Activated CD8-positive, alpha-beta memory T cell treated with anti-CD3 and anti-CD28 coated beads, Interleukin-2, amount 50 U/mL, for 48 hours (primary cell): ENCODE data around the gene ANKAR.
"Not testable (repeated sequence)": the region's sequence is repeated elsewhere in the genome, so short reads cannot be mapped to it uniquely, and the experiment has no call there.

Experiments used
- DNase-seq: peaks from one replicate; pipeline ENCODE4 v3.0.0-alpha.2; 2020

Gene ANKAR, protein sequence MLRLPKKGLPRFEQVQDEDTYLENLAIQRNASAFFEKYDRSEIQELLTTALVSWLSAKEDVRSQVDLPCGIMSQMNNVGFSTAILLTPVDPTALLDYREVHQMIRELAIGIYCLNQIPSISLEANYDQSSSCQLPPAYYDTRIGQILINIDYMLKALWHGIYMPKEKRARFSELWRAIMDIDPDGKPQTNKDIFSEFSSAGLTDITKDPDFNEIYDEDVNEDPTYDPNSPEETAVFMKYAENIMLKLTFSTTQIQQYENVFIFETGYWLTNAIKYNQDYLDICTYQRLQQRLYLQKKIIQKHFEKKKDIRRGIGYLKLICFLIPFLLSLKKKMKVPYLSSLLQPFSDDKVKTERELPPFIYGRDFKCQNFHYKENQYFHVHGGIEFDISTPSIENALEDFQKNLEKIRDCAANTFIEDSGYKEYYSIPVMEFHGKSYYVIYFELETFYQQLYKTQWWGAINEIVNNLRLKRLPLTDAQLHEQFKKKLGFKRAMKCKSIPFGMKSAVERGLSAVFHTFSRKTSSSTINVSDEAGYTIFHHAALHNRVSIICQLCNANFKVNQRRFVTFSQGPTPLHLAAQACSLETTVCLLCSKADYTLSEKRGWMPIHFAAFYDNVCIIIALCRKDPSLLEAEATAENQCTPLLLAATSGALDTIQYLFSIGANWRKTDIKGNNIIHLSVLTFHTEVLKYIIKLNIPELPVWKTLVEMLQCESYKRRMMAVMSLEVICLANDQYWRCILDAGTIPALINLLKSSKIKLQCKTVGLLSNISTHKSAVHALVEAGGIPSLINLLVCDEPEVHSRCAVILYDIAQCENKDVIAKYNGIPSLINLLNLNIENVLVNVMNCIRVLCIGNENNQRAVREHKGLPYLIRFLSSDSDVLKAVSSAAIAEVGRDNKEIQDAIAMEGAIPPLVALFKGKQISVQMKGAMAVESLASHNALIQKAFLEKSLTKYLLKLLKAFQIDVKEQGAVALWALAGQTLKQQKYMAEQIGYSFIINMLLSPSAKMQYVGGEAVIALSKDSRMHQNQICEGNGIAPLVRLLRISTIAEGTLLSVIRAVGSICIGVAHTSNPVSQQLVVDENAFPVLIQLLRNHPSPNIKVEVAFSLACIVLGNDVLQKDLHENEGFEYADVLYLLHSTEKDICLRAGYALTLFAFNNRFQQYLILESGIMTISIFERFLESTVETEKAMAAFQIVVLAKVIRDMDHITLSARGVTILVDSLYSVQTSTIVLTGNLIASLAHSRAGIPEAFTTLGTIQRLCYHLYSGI (N-terminal part only)

DNA sequence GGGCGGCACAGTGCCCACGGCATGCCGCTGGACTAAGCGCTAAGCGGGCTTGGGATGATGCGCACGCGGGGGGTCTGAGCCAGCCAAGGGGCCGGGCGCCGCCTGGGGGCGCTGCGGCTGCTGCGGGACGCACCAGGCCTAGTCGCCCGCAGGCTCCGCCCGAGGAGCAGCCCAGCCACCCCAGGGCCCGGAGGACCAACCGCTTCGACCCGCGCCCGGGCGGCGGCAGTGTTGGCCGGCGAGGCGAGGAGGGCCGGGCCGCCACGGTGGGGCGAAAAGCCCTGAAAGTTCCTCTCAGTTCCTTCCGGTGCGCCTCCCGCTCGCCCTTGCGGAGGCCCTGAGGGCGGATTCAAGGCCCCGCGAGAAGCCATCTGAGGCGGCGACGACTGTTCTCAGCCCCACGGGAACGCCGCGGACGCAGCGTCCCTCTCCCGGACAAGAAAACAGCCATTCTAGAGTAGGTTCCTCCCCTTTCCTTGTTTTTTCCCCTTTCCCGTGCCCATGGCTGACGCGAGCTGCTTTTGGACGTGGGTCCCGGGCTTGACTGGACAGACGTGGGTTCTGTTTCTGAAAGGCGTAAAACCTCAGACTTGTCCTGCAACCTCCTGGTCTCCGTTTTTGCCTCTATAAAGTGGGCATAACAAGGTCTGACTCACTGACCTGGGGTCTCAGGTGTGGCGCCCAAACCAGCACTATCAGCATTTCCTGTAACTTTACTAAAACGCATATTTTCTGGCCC is at the start of gene ANKAR:
Gene ANKAR, plus strand, starts transcription at position 297 of the 739 bp plus-strand sequence. CDS start 1,821 bp downstream, outside the sequence.
- peak; percentile 89 for DNase-seq

DNA sequence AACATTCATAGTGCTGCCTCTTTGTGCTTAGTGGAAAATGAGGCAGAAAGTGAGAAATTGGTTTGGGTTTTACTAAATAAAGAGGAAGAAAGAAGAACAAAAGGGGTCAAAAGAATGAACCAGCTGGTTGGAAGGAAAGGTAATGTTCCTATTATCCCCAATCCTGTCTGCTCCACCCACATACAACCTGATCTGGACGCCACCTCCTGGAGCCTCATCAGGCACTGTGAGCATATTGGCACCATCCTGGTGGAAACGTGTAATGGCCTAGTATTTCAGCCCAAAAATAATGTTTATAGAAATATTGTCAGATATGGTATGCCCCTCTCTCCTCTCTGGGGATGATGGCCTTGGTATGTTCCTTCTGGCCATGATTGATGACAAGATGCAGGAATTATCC is 48.8 kb upstream of the ANKAR start:
- no peak for DNase-seq

DNA sequence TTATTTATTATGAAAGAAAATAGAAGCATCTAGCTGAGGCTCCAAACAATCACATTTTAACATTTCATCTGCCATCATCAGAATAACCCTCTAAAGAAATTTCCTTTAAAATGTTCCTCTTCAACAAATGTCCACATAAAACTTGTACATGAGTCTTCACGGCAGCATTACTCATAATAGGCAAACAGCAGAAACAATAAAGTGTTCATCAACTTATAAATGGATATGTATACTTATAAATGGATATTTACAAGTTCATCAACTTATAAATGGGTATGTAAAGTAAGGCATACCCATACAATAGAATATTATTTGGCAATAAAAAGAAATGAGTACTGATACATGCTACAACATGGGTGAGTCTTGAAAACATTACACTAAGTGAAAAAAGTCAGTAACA is 46.7 kb upstream of the ANKAR start:
- DNase-seq: no peak

DNA sequence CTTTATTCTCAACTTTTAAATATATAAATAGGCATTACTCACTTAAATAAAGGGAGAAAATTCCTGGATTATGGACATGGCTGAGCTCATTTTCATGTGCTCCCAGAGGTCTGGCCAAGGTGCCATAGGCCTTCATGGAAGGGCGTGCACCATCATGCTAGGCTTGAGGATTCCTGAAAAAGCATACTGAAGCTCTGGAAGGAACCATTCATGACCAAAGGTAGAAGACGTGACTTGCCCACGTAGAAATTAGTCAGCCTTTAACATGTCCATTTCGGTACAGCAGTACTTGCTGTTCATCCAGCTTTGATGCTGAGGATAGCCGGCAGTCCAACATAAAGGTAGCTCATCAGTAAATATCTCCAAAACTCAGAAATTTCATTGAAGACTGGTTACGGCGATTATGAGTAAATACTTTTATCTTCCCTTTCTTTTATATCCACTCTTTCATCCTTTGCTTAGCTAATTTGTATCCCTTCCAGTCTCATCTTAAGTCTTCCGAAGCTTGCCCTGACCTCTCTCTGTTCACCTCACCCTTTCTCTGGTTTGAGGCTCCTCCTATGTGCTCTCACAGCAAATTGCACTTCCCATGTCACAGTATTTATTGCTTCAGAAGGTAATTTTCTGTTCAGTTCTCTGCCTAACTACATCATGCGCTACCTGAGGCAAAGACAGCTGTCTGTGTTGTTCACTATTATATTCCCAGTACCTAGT is 45.5 kb upstream of the ANKAR start:
- DNase-seq: no peak

DNA sequence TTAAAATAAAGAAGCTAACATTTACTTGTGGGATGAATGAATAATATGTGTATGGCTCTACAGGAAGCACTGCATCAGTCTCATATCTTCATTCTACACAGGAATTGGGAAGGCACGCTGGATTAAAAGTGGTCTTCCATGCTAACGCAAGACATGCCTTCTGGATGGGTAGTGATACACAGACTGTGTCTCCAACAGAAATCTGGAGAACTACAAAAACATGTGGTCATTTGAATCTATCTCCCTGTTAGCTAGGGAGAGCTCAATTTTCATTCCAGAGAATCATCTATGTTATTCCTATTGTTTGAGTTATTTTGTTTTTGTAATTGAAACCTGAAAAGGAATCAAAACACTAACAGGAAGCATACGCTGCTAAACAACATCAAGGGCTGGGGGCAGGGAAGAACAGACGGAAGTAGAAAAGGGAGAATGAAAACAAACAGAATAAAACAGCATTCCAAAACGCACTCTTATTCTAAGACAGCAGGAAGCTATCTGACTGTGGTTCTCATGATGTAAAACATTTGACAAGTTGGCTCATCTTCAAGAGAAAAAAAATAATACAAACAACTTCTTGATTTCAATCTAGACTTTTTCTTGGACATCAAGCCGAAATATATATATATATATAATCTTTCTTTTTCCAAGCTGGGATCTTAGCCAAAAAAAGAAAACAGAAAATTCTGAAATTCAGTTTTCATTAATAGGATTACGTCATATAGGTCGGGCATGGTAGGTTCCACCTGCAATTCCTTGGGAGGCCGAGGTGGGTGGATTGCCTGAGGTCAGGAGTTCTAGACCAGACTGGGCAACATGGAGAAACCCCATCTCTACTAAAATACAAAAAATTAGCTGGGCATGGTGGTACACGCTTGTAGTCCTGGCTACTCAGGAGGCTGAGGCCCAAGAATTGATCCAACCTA is 44.7 kb upstream of the ANKAR start:
- DNase-seq: no peak

DNA sequence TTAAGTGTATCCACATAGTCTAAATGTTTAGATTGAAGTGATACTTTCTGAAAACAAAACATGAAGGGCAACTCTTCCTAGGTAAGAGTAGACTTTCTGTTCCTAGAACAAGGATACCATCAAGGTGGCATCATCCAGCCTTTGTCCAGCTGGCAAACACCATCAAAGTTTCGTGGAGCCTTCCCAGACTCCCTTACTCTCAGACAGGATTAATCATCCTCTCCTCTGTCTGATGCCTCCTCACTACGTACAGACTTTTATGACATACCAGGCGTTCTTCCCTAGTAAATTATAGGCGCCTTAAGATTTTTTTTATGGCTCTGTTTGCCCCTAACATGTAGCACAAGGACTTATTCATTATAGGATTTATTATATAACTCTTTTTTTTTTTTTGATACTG is 42.6 kb upstream of the ANKAR start:
- no peak for DNase-seq

DNA sequence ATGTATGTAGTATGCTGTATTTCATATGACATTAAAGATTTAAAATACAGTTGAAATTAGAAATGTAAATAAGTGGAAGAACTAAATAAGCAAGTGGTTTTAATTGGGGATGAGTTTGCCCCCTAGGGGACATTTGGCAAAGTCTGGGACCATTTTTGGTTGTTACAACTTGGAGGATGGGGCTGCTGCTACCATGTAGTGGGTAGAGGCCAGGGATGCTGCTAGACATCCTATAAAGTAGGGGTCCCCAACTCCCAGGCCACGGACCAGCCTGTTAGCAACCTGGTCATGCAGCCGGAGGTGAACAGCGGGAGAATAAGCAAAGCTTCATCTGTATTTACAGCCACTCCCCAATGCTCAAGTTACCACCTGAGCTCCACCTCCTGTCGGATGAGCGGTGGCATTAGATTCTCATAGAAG is 41.1 kb upstream of the ANKAR start:
- DNase-seq: no peak

DNA sequence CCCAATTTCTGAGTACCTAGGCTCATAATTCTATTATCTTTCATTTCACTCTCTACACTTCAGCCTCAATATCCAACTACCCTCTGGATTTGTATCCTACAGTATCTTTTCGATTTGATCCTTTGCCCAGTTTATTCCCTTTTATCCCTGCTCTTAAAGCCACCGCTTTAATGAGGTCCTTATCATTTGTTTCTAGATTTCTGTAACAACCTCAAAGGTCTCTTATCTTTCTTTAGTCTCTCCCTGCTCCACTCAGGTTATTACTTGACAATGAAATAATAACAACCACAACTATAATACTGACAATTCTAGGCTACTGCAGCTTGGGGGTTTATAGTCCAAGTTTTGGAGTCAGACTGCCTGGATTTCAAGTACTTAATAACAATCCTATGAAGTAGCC is 39.1 kb upstream of the ANKAR start:
- no peak for DNase-seq

DNA sequence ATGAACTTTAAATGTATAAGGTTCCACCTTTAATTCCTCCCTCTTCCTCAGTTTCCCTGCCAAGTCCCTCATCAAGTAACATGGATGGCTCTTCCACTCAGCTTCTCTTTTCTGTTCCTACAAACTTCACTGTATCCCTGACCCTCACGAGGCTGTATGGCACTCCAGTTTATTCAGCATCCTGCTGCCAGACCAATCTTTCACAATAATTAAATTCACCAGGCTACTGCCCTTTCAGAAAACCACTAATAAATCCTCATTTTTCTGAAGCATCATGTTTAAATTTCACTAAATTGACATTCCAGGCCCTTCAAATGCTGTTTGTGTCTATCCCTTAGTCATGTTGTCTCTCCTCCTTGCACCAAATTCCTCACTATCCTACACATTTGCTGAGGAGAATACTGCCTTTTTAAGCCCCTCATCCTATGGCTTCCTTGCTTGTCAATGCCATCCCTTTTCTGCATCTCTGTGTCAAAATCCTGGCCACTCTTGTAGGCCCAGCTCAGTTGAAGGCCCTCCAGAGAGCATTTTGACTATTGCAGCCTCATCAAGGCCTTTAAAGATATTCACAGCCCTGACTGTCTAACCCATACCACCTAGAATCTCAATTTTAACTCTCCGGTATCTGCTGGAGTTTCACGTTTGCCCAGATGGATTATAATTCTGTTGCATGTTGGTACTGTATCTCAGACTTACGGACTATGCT is 36.0 kb upstream of the ANKAR start:
- DNase-seq: no peak

DNA sequence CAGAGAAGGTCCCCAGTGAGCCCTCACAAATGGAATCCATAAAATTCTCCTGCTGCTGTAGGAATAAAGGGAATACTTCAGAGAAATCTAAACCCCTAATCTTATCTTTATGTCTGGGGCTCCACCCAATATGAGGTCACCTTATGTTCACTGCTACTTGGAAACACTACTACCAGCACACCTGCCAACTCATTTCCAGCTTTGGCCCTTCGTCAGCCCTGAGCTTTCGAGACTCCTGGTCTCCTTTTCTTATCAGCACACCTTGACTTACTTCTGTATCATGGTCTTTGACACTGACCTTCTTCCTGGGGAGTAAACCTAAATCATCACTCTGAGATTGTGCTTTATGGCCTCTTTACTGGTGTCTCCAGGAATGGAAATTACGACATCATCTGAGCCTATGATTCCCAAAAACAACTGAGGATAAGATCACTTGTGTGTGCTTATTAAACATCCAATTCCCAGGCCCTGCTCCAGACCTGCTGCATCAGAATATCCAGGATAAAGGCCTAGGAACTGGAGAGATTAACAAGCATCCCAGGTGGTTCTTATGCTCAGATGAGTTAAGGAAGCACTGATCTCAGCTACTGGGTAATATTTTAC is 35.4 kb upstream of the ANKAR start:
- DNase-seq: no peak

DNA sequence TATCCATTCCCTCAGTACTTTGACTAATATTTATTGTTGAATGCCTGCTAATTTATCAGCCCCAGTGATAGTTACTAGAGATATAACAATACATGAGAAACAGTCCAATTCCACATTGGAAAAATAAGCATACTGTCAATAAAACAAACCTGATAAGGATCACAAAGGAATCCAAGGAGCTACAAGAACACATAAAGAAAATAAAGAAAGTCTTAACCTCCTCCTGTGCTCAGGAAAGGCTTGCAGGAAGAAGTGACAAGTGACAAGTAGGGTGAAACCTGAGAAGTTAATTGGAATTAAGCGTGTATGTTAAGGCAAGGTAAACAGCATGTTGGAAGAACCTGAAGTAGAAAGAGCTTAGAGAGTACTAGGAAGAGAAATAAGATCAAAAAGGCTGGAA is 33.5 kb upstream of the ANKAR start:
- DNase-seq: no peak

DNA sequence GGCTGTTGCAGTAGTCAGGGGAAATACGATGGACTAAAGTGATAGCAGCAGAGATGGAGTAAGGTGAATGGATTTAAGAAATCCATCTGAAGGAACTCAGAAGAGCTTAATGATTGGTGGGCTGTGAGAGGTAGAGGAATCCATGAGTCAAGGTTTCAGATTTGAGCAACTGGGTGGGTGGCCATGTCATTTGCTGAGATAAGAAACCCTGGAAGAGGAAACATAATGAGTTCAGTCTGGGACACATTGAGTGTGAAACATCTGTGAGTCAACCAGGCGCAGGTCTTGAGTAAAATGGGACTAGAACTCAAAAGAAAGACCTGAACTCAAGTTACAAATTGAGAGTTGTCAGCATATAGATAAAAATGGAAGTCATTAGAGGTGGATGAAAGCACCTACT is 32.9 kb upstream of the ANKAR start:
- DNase-seq: no peak

DNA sequence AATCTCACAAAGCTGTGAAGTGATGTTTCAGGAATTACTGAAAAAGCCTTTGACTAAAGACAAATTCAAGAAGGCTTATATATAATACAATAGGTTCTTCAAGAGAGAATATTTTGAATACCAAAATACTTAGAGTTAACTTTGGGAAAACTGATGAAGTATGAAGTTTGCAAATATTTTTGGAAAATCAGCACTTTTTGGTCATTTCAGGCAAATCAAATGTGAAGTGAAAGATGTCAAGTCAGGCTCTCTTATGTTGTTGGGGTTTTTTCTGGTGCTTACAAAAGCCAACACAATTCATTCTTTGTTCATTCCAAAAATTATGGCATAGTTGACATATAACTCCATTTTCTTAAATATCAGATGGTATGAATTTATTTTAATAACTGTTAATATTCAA is 27.9 kb upstream of the ANKAR start:
- no peak for DNase-seq

DNA sequence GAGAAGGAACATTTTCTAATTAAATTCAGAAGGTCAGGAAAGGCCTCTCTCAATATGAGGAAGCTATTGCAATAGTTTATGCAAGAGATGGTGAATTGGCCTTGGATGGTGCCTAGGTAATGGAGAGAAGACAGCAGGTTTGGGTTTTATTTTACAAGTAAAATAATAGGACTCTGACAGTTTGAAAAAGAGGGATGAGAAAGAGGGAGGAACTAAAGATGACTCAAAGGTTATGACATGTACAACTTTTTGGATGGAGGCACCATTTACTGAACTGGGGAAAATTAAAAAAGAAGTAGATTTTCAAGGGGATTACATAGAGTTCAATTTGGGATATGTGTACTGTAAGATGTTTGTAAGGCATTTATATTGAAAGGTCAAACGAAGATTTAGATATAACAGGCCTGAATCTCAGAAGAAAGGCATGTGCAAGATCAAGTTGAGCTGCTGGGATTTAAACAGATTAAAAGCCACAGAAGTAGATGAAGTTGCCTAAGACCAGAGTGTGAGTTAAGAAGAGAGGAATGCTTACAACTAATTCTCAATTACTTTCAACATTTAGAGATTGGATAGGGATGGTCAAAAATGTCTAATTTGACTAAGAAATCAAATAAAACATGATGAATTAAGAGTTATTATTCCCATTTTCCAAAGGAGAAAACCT is 25.5 kb upstream of the ANKAR start:
- DNase-seq: no peak

DNA sequence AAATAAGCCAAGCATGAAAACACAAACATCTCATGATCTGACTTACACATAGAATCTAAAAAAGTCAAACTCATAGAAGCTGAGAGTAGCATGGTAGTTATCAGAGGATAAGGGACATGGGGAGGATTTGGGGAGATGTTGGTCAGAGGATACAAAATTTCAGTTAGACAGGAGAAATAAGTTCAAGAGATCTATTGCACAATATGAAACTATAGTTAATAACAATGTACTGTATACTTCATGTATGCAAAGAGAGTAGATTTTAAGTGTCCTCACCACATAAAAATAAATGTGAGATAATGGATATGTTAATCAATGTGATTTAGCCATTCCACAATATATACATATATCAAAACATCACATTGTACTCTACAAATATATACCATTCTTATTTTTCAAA is 23.2 kb upstream of the ANKAR start:
- DNase-seq: no peak

DNA sequence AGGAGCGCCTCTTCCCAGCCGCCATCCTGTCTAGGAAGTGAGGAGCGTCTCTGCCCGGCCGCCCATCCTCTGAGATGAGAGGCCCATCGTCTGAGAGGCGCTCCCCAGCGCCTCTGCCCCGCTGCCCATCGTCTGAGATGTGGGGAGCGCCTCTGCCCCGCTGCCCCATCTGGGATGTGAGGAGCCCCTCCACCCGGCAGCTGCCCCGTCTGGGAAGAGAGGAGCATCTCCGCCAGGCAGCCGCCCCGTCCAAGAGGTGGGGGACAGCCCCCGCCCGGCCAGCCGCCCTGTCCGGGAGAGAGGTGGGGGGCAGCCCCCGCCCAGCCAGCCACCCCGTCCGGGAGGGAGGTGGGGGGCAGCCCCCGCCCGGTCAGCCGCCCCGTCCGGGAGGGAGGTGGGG is 21.0 kb upstream of the ANKAR start:
- not testable (repeated sequence) for DNase-seq

DNA sequence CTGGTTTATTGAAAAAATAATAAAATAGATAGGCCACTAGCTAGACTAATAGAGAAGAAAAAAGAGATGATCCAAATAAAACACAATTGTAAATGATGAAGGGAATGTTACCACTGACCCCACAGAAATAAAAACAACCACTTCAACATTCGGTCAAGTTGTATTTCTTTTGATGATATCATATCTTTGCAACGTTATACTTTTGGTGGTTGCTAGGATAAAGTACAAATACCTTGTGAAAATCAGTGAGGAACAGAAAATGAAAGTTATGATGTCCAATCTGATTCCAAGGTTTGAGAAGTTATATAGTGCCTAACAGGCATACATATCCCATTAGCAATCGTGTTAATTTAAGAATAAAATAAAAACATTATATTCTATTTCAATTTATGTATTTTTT is 19.8 kb upstream of the ANKAR start:
- no peak for DNase-seq

DNA sequence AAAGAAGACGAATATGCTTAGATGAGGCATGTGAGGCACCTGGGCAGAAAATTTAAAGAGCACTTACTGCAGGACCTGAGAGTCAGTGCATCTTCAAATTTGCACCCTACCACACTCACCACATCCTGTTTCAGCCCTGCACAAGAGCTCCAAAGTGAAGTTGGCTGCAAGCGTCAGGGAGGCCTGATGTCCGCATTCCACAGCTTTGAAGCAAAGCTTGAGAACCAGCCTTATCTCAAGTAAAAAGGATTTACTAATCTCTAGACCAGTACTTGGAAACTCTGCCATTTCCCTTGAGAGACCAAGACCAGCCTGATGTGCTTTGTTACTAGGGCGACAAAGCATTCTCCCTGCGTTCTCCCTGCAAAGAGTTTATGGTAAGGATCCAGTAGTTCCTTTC is 16.6 kb upstream of the ANKAR start:
- no peak for DNase-seq
